Activated CD8-positive, alpha-beta memory T cell treated with anti-CD3 and anti-CD28 coated beads for 4 hours (primary cell): ENCODE measurements around the gene RALB.
"Not testable (repeated sequence)": the region's sequence is repeated elsewhere in the genome, so short reads cannot be mapped to it uniquely, and the experiment has no call there.

Experiments used
- DNase-seq, 2 donors: peaks; one replicate each; pipeline ENCODE4 v3.0.0-alpha.2; 2020; ENCODE audit warnings: low read depth in 2 of 2

Gene RALB

DNA sequence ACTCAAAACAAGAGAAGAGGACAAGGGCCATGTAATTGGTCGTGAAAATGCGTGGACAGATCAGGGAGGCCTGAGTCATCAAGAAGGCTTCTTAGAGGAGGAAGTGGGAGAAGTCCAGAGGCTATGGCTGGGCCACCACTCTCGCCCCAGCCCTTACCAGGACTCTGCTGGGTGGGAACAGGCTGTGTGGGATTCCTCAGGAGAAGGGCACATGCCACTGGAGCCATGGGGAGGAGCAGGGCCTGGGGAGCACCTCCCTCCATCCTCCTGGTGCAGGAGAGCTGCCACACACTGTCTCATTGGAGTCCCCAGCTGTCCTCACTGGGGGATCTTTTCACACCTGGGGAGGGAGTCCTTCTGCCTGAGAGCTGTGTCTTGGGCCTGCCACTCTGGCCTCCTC is 9.4 kb upstream of the RALB start:
- DNase-seq = no peak

DNA sequence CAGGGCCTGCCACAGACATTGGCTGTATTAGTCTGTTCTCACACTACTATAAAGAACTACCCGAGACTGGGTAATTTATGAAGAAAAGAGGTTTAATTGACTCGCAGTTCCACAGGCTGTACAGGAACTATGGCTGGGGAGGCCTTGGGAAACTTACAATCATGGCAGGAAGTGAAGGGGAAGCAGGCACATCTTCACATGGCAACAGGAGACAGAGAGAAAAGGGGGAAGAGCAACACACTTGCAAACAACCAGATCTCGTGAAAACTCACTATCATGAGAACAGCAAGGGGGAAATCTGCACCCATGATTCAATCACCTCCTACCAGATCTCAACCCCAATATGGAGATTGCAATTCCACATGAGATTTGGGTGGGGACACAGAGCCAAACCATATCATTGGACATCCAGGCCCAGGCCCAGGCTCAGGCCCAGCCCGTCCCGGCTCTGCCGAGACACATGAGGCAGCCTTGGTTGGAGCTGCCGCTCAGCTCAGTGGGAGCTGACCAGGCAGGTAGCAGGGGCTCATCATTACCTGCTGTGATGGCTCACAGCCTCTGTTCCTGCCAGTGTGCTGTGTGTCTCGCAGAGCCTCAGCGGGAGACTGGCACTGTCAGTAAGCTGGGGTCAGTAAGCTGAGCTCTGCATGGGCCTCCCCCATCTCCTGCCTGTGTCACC is 8.6 kb upstream of the RALB start:
- DNase-seq = no peak

DNA sequence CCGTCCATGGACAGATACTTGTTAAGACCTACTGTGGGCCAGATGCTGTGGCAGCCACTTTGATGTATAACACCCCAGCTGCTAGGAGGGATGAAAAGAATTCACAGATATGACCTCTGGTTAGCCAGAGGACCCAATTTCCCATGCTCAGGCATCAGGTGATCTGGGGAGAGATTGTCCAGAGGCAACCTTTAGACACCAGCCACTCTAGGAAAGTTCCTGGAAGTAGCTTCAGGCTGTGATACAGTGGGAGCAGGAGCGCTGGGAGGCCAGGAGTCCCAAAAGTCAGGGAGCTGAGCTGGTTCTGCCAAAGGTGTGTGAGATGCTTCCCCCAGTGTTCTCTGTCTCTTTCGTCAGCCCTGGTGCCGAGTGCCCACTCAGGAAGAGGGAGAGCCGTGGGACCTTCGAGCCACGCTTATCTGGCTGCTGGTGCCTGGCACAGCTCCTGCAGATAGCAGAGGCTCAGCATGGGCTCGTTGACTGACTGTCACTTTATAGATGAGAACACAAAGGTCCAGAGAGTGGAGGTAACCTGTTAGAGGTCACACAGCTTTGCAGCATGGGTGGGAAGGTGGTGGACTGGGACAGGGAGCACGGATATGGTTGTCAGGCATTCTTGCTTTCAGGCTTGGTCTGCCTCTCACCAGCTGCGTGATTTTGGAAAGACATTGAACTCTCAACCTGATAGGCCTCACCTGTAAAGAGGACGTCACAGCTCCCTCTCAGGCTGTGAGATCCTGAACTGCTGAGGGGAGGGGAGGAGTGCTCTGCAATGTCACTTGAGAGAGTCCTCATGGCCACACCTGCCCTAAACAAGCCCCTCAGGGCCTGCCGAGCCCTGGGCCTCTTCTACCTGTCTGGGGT is 7.8 kb upstream of the RALB start:
- no peak for DNase-seq

DNA sequence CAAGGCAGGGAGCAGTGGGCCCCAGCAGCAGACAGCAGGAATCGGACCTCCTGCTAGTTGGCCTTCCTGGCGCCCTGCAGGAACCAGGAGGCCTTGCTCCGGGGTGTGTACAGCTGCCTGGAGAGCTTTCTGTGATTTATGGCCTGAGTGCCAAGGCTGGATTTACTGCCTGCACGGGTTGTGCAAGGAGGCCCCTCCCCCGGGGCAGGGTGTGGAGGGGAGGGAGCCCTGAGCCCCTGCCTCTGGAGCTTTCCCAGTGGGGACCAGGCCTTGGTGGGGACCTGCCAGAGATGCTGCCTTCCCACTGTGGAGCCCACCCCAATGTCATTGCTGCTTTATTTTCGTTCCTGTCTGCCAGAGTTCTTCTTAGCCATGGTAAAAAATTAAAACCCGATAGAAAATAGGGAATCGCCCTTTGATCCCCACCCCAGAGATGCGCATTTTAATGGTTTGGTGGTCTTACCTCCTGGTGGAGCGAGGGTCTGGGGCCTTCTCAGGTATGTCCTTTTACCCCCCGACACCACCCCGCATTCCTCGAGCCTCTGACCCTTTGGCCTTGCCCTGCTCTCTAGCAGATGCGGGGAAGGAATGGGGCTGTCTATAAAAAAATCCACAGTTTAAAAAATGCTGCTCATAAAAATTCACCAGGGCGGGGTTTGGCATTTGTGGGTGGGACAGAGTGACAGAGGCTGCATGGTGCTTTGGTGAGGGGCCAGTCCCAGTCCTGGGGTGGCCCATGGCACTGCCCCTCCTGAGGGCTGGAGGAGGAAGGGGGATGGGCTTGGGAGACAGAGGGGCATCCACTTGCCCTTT is 6.9 kb upstream of the RALB start:
- no peak for DNase-seq

DNA sequence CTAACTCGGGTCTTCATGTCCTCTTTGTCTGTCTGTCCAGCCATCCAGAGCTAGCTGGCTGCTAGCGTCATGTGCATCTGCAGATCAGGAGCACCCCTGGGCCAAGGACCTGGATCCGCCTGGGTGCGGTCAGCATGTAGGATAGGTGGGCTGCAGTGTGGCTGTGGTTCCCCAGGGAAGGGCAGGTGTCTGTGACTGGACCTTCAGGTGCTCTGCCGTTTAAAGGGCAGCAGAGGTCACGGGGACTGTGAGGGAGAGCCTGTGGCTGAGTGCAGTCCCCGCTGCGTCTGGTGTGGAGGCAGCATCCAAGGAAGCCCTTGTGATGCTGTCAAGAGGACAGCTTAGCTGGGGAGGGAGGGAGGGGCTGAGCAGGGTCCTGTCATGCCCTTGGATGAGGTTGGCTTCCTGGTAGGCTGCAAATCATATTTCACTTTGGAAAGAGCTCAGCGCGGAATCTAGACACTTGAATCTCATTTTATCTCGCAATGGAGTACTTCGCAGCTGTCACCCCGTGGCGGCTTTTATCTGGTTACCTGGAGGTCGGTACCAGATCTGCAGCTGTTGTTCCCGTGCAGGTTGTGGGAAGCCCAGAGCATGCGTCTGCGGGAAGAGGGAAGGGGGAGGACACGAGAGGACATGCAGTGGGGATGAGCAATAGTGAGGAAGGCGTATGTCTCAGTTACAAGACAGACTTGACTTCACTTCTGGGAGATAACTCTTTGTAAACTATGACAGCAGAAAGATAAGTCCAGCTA is 5.9 kb upstream of the RALB start:
- DNase-seq = no peak

DNA sequence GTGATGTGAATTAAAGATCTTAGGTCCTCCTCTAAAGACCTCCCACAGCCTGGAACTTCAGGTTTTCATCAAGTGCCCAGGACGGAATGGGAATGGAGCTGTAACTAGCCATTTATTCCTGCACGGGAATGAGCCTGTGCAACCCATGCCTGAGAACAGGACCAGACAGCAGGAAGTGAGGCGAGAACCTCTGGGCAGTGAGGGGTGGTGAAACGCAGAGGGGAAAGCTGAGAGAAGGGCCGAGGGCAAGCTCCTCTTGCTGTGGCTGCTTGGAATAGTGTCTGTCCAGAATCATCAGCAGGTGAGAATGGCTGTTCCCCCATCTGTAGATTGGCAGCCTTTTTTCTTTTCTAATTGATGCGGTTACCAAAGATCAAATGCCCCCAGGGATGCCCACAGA is 4.8 kb upstream of the RALB start:
- DNase-seq = no peak

DNA sequence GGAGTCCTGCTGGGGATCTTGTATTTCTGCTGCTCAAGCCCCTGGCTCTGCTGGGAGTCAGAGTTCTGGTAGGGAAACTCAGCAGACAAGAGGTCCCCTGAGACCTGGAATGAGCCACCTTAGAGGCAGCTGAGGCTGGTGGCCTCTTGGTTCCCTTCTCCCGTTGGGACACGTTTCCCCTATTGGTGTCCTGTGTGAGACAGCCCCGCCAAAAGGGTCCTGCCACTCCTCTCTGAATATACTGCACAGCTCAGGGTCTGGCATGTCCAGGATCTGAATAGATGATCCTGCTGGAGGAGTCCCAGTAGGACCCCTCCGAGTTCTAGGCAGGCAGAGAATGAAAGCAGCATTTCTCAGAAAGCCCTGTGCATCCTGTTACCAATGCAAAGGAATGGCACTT is 2.0 kb upstream of the RALB start:
- DNase-seq = no peak

DNA sequence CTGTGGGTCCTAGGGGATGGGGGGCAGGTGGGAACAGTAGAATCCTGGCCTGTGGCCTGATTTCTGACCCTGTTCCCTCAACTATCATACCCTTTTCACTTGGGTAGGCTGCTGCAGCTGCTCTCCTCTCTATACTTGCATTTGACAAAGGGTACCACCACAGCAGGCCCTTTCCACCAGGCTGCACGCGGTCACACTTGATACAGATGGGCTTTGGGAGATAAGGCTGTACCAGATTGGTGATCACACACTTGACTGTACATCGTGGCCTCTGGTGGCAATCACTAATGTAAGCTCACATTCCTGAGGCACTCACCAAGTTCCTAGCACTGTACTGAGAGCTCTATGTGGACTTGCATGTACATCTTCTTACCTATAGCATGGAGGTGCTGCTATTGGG is 1.6 kb upstream of the RALB start:
- DNase-seq = no peak

DNA sequence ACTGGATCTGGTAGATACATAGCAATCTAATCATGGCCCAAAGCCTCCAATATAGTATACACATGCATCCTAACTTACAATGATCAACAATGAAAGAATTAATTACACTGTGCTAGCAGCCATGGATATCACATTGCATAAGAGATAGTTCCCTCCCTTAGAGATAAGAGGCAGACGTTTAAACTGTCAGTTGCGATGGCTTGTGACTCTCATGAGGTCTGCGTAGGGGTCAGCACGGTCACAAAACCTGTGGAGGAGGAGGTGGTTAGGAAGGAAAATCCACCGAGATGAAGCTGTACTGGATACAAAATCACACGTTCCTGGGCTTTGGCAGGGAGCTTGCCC is 800 bp upstream of the RALB start:
- no peak for DNase-seq

DNA sequence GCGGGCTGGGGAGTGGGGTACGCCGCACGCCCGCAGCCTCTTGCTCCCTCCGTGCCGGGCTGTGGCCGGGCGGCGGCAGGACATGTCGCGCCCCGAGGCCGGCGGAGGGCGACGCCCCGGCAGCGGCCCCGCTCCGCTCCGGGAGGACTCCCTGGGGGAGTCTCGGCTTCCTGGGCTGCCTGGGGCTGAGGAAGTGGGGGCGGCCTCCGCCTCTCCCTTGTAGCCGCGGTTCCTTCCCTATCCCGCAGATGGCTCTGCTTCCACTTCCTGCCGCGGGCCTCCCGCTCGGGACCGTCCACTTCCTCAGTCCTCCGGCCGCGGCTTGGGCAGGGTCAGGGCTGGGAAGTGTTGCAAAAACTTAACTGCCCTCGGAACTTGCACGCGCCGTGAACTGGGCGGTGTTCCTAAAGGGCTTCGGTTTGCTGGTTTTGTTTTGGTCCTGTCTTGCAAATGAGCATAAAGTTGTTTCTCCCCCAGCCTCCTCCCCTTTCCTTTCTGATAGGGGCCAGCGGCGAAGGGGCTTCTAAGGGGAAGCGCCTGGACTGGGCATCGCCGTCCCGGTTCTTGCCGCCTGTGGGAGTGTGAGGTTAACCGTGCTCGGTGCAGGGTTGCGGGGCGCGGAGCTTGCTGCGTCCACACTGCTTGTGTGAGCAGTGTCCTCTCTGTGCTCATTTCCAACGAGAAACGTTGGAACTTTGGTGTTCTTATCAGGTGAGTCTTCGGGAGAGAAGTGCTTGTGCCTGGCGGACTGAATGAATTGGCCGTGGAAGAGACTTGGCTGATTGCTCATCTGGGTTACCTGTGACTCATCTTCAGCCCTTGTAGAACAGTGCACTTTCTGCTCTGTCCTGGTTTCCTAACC is 600 bp downstream of the RALB start:
- DNase-seq = no peak

DNA sequence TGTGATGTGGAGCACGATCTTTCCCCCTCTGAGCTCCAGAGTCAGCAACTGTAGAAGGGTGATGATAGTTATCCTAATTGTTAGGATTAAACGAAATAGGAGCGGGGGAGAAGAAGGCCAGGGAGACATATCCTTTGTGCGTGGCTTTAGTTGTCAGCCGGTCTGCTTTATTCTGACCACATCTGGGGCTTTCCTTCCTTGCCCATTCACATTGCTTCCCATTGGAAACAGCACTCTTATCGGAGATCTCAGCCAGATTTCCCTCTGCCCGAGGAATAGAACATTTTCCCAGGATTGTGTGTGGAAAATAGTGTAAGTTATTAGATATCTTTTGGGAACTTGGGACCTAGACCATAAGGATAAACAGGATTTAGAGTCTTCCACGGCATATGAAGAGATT is 1.5 kb downstream of the RALB start:
- DNase-seq = no peak

DNA sequence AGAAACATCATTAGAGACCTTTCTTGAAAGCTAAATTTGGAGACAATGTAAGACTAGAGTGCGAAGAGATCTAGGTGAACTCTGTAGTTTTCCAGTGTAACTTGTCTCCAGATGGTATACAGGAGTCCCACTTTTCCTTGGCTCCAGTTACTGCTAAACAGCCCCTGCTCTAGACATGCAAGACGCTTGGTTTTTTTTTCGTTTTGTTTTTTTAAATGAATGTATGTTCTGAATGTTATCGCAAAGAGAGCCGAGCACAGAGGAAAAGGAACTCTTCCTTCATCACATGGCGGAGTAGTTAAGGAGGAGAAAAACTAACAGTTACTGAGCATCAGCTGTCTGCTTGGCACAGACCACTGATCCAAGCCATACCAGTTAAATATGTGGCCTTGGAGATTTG is 2.4 kb downstream of the RALB start:
- DNase-seq = no peak

DNA sequence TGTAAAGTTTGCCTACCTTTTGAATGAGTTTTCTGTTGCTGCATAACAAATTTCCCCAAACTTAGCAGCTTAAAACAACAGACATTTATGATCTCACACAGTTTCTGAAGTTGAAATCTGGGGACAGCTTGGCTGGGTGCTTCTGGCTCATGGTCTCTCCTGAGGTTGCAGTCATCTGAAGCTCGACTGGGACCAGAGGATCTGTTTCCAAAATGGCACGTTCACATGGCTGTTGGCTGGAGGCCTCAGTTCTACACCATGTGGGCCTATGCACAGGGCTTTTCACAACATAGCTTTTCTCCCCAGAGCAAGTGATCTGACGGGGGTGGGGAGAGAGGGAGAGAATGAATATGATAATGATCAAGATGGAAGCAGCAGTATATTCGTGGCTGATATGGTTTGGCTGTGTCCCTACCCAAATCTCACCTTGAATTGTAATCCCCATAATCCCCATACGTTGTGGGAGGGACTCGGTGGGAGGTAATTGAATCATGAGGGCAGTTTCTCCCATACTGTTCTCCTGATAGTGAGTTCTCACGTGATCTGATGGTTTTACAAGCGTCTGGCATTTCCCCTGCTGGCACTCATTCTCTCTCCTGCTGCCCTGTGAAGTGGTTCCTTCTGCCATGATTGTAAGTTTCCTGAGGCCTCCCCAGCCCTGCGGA is 3.5 kb downstream of the RALB start:
- no peak for DNase-seq

DNA sequence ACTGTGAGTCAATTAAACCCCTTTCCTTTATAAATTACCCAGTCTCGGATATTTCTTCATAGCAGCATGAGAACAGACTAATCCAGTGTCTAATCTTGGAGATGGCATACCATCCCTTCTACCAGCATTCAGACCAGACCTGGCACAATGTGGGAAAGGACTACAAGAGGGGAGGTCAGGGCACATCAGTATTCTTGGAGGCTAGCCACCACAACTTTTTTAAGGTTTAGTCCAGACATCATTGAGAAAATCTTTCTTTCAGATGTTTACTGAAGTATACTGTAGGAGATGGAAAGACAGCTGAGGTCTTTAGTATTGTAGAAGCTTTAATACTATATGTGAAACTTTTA is 4.0 kb downstream of the RALB start:
- no peak for DNase-seq

DNA sequence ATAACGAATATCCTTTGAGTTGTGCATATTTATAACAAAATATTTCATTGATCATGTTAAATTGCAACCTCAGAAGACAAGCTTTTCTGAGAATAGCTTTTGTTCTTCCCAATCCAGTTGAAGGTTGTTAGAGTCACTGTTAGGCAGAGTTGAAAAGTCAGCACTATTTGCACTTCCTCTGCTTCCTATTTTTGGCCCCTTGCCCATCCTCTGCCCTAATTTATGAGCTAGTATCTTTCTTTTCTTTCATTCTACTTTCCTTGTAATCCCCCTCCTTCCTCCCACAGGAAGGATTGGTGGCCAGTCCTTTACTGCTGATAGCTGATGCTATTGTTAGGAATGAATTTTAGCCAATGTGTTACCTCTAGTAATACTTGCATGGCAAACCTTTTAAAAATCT is 4.9 kb downstream of the RALB start:
- no peak for DNase-seq

DNA sequence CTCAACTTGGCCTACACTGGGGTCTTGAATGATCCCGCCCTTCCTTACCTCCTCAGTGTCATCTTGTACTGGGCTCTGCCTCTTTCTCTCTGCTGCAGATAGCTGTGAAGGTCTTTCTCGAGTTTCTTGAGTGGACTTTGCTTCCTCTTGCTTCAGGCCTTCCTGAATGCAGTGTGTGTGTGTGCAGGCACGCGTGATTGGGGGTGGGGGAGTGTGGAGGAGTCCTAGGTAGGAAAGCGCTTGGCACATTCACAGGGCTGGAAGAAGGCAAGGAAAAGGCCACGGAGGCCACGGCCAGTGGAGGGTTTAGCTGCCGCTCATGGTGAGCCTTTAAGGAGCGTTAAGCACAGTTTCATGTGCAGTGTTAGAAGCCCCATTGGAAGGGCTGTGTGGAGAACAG is 5.5 kb downstream of the RALB start:
- no peak for DNase-seq

DNA sequence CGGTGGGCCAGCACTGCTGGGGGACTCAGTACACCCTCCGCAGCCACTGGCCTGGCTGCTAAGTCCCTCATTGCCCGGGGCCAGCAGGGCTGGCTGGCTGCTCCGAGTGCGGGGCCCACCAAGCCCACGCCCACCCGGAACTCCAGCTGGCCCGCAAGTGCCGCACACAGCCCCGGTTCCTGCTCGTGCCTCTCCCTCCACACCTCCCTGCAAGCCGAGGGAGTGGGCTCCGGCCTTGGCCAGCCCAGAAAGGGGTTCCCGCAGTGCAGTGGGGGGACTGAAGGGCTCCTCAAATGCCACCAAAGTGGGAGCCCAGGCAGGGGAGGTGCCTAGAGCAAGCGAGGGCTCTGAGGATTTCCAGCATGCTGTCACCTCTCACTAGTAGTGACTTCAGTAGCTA is 7.3 kb downstream of the RALB start:
- DNase-seq = not testable (repeated sequence)

DNA sequence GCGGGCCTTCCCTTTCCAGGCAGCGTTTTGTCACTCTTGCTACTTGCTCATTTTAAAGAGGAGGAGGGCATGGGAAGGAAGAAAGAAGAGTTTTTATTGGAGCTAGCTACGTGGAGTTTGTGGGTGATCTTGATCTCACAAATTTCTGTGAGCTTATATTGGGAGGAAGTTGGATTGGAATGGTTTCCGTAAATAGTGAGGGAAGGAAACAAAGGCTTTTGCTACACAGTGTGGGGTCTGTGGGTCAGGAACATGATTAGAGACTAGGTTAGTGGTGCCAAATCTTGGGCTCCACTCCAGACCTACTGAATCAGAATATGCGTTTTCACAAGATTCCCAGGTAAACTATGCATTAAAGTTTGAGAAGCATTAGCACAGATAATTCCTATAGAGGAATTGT is 8.1 kb downstream of the RALB start:
- DNase-seq = no peak

DNA sequence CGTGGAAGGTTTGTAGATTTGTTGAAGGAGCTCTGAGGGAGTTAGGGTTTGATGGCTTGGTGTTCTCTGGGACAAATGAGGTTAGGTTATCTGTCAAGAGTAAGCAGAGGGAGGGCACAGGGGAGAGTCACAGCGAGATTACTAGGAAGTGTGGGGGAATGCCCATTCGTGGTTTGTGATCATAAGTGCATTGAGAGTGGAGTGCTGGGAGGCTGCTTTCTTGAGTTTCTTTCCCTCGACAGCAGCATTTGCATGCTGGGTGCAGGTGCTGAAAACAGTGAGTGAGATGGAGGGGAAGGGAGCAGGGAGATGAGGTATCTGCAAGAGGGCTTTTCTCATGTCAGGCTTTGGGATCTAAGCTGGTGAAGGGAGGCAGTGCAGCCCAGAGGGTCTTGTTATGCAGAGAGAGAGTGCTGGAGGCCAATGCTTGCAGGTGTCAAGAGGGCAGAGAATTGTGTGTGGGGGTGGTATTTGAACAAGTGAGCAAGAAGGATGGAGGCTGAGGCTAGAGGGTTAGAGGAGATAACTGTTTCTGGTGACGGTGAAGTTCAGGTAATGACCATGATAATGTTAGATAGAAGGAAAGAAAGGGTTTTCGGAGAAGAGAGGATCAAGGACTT is 8.8 kb downstream of the RALB start:
- DNase-seq = no peak

DNA sequence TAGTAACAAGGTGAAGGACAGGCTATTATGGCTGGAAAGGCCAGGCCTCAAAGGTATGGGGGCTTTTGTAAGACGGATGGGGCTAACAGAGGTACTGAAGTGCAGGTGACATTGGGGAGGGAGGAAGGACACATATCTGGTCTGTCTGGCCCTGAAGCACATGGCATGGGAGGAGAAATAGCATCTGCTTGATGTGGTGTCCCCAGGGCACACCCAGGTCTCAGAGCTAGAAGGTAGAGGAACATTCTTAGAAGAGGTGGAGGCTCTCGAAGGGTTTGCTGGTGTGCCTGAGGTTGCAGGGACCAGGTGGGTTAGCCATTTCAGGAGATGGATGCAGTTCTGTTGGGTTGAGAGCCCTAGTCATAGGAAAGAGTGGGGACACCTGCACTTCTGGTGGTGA is 9.5 kb downstream of the RALB start:
- DNase-seq = no peak
